Stimulated activated CD4-positive, alpha-beta T cell treated with anti-CD3 and anti-CD28 coated beads, Interleukin-12 subunit alpha, Interleukin-12 subunit beta, amount 100 ng/mL, for 24 hours (primary cell): ENCODE data around the gene UFD1.

Source experiments
- DNase-seq, 2 experiments: peaks; one replicate each; pipeline ENCODE4 v3.0.0-alpha.2; 2020; ENCODE audit warnings: low read depth in 2 of 2

UFD1 gene, protein sequence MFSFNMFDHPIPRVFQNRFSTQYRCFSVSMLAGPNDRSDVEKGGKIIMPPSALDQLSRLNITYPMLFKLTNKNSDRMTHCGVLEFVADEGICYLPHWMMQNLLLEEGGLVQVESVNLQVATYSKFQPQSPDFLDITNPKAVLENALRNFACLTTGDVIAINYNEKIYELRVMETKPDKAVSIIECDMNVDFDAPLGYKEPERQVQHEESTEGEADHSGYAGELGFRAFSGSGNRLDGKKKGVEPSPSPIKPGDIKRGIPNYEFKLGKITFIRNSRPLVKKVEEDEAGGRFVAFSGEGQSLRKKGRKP

DNA sequence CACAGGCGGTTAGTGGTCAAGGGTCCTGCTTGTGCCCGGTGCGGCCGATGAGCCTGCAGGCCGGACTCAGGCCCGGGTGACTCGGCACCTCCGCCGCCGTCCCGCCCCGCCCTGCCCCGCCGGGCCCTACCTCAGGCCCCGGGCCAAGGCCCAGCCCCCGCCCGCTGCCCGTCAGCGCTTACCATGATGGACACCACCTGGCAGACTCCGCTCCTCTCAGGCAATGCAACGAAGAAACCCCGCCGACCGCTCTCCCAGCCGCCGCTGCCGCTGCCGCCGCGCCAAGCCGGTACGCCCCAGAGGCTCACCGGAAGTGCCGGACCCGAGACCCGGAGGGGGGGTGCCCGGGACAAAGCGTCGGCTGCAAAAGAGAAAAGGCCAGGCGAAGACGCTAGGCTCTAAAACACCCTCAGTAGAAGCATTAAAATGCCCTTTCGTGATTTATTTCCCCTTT, at the start of gene UFD1:
Gene UFD1, minus strand, starts transcription at position 293 of the 454 bp plus-strand sequence. Its CDS starts 108 bp downstream, at position 185.
- DNase-seq: peak; percentile 63 to 73

DNA sequence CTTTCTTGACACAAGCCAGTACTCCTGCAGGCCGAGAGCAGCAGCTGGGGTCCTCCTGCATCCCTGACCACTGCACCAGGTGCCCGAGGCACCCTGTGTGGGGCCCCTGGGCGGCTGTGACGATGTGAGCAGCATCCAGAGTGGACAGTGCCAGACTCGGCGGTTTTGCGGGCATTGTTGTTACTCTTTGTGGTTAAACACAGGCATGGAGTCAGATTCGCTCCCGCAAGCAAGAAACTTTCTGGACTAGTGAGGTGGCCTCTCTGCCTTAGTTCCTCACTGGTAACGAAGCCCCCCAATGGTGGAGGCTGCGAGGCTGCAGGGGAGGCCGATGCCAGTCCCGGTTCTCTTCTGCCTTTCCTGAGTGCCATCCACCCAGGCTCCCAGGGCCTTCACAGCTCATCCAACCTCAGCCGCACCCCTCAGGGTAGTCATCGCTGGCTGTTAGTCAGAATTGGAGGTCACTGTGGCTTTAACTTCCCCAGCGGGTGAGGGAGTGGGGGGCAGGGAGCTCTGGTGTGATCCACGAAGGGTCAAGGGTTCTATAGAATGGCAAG, 48.9 kb upstream of the UFD1 start:
- no peak for DNase-seq

DNA sequence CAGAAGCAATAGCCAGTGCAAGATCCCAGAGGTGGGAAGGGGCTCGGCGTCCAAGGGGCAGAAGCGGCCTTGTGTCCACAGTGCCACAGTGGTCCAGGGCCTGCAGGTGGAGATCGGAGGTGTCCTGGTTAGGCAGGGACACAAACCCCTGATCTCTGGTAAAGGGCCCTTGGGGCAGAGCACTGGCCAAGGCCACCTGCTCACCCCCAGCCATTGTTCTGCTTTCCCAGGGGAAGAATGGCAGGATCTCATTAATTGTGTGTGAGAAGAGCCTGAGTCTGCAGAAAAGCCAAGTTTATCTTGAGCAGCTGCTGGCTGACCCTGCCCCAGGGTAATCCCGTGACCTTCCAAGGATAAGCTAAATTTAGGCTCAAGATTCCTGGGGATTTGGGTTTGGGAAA, 48.3 kb upstream of the UFD1 start:
- no peak for DNase-seq

DNA sequence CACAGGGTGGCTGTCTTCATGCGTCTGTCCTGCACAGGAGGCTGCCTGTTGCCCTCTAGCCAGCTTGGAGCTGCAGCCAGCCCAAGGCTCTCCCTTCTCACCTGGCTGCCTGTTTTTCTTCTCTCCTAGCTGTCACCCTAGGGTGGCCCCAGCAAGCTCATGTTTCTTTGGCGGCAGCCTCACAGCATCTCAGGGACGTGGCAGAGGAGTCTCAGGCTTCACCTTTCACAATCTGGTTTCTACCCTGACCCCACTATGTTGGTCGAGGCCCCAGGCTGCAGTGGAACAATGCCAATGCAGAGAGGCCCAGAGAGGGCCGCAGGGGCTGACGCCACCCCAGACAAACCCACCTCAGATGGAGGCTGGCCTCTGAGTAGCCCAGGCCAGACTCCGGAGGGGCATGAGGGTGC, 47.7 kb upstream of the UFD1 start:
- no peak for DNase-seq

DNA sequence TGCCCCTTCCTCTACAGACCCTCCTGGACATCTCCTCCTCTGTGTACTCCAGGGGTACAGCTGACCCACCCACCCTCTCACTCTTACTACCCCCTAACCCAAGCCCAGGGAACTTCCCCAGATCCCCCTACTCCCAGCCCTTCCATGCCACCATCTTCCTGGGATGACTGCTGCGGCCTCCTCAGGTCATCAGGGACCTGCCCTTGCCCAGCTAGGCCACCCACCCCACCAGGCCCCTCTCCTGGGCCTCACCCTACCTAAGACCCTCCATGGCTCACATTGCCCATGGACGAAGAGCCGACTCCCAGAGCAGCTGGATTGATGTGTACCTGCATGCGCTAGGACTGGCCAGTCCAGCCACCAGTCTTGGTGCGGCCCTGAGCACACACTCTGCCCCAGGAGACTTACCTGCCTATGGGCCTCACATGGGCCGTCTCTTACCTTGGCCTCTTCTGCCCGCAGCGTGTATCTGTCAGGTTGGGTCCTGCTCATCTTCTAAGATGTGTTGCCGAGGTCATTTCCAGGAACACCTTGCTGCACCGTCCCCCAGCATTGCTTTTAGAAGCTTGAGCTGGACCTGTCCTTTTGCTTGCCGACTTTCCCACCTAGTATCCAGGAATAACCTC, 47.2 kb upstream of the UFD1 start:
- DNase-seq: no peak

DNA sequence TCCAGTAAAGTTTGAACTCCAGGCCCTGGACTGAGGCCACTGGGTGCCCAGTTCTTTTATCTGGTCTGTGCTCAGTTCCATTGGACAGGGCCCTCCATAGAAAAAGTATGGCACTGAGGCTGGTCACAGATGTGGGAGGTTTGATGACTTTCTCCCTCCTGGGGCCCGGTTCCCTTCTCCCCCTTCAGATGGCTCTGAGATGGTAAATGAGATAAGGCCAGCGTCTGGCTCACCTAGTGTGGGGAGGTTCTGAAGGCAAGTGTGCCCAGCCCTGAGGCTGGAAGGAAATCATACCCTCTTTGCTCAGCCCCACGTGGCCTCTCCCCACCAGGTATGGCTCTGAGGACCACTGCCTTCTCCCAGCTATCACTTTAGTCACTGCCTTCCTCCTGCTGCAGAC, 46.7 kb upstream of the UFD1 start:
- DNase-seq: no peak

DNA sequence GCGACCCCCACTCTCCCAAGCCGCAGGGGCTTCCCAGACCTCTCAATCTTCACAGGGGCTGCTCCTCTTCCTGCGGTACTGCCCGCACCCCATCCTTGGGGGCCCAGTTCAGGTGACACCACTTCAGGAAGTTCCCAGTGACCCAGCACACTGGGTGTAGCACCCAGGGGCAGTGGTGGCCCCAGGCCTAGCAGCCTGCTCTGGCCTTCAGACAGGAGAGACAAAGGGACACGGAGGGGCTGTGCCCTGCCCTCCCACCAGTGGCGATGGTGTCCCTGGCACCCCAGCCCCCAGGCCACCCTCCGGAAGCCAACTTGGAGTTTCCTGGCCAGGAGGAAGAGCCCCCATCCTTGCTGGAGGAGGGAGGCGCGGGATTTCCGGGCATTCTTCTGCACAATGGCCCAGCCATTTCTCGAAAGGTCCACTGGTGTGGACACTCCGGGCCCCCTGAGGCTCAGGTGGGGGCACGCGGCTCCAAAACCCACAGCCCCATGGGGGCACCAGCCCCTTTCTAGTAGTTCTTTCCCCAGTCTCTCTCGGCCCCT, 46.2 kb upstream of the UFD1 start:
- DNase-seq: no peak

DNA sequence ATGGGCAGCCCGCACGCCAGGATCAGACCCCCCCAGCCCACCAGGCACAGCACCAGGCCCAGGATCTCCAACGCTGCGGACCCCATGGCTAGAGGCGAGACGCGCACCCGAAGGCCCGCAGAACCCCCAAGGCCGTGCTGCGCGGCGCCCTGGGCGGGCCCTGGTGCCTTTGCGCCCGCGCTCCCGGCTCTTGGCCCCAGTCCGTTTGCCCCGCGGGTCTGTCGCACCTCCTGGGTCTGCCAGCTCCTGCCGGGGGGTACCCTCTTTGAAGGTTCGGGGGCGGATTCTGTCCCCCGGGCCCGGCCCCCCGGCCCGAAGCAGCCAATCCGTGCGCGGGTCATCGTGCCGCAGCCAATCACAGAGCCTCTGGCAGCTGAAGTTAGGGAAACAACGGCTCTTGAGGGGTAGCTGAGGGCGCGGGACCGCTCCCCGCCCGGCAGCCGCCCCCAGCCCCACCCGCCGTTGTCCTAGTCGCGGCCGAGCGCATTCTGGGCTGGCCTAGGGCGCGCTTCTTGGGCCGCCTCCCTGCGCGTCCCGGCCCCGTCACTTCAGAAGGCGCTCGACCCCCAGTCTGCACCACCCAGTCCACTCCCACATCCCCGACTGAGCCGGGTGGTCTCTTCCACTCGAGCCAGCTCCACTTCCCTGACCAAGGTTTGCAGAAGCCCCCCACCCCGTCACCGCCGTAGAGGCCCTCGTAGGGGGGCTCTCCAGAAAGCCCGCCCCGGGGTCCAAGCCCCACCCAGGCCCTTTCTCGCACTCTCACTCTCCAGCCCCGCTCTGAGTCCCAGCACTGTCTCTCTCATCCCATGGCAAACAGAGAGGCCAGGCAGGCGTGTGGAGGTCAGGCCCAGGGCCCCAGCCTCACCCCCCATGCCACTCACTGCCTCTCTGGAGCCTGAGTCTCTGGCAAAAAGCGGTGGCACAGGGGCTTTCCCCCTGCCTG, 45.5 kb upstream of the UFD1 start, which contains the start of gene CLDN5:
Gene CLDN5, minus strand, starts transcription at position 241 of the 946 bp plus-strand sequence. Its CDS starts 155 bp downstream, at position 86.
- DNase-seq: peak in 1 of 2 experiments; percentile 21

DNA sequence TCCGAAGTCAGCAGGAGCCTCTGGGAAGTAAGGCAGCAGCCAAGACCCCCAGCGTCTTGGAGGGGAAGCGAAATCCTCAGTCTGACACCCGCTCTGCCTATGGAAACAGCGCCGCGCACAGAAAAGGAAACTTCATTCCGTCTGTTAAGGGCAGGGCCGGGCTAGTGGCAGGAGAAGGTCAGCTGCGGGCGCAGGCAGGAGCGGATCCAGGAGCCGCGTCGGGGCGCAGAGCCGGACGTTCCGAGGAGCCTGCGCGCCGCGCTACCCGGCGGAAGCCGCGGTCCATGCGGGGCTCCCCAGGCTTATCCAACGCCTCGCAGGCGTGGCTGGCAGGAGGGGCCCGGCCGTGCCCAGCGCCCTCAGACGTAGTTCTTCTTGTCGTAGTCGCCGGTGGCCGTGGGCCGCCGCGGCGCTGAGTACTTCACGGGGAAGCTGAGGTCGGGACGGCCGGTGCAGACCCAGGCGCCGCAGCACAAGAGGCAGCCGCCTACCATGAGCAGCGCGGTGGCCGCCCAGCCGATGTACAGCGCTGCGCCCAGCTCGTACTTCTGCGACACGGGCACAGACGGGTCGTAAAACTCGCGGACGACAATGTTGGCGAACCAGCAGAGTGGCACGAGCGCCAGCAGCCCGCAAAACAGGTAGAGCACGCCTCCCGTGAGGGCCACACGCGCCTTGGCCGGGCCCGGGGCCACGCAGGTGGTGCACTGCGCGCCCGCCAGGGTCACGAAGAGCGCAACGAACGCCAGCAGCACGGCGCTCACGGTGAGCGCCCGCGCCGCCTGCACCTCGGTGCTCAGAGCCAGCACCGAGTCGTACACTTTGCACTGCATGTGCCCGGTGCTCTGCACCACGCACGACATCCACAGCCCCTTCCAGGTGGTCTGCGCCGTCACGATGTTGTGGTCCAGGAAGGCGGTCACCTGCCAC, 44.5 kb upstream of the UFD1 start:
- no peak for DNase-seq

DNA sequence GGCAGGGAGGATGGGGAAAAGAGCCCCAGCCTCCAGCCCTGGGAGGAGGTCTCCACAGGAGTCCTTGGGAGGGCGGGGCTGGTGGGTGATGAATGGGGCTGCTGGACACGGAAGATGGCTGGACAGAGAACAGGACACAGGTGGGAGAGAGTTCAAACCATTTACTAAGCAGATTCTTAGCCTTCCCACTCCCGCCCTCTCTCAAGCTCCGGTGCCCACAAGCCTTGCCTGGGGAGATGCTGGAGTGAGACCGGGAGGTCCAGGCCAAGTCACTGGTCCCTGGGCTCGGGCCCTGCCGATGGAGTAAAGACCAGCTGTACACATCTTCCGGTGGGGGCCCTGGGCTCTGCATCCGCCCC, 43.9 kb upstream of the UFD1 start:
- no peak for DNase-seq

DNA sequence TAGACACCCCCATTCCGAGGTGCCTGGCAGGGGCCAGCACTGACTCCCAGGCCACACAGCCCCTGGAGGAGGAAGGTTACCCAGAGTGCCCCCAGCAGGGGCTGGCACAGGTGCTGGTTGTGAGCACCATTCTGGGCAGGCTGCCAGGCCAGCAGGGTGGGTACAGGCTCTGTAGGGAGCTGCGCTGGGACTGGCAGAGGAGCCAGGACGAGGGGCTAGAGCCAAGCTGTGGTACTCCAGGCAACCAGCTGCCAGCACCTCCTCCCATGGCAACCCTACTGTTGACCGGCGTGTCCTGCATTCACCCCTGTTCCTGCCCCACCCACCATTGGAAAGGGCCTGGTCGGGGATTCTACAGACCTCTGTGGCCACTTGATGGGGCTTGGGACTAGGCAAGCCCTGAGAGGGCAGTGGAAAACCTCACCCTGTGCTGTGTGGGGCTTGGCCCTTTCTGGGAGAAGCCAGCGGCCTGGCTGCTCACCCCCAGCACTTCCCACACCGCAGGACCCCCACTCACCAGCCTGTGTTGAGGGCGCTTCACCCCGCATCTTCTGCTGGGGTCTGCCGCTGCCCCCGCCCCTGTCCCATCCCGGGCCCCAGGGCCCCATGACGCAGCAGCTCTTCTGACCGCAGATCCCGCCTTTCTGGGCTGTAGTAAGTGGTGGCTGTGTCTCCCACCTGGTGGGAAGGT, 43.3 kb upstream of the UFD1 start:
- no peak for DNase-seq

DNA sequence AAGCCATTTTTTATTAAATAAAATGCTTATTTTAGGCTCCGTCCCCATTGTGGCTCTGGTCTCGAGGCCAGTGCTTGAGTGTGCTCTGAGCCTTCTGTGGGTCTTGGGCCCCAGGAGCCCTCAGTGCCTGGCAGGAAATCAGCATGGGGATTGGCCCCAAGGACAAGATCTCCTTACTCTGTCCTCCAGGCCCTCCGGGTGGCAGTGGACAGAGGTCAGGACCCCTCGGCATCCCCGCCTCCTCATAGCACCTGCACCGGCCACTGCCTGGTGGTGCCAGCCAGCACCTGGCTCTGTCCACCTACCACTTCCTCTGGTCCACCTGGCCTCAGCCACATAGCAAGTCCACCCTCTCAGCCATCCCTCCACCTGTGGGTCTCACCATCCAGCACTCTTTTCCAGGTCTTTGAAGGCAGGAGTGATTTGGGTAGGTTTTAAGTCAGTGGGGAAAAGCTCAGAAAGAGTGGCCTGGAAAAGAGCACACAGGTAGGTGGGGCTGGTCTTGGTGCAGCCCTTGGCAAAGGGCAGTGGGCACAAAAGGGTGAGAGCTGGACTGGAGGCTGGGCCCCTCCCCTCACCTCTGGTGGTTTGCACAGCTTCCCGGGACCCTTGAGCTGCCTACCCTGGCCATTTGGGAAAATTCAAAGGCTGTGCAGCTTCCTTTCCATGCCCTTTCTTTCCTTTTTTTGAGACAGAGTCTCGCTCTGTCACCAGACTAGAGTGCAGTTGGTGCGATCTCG, 41.7 kb upstream of the UFD1 start:
- no peak for DNase-seq

DNA sequence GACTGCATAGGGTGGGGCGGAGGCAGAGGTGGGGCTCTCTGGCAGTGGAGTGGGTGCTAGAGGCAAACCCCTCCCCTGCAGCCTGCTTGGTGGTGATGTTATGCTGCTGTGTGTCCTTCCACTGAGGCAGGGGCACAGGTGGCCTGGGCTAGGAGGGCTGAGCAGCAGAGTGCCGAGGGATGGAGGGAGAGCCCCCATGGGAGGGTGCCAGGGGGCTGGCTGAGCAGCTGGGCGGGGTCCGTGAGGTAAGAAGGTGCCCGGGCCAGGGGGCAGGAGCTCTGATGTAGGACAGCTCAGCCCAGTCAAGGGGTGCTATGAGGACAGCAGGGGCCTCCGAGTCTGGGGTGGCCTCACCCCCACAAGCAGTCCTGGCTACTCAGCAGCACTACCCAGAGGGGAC, 41.0 kb upstream of the UFD1 start:
- no peak for DNase-seq

DNA sequence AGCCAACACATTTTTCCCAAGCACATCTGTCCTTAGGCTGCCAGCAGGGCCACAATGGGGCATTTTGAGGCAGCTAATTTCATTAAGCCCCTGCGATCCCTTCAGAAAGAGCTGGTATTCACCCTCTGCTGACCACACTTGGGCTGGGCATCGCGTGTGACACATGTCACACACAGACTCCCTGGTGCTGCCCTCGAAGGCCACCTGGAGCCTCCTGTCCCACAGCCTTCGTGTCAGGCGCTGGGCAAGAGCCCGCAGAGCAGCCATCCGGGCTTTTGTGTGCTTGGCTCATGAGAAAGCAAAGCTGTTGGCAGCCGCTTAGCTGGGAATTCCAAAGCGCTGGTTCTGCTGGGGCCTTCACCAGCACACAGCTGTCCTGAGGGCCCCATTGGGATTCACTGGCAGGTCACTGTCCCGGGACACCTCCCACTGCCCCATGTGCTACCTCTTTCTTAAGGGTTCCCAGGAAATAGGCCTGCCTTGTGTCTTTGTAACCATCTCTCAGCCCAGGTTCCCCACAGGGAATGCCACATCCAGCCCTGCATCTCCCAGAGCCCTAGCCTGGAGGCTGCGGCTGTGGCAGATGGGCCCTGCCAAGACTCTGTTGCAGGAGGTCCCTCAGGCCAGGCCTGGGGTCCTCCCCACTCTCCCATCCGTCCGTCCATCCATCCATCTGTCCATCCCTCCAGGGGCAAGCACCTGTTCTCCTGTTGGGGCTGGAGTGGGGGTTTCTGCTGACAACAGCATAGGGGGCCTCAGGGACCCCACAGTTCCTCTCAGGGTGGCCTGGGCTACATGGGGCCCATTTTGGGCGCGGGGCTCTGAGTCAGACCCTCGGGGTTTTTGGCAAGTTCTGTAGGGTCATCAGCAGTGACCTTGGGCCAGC, 40.3 kb upstream of the UFD1 start:
- no peak for DNase-seq

DNA sequence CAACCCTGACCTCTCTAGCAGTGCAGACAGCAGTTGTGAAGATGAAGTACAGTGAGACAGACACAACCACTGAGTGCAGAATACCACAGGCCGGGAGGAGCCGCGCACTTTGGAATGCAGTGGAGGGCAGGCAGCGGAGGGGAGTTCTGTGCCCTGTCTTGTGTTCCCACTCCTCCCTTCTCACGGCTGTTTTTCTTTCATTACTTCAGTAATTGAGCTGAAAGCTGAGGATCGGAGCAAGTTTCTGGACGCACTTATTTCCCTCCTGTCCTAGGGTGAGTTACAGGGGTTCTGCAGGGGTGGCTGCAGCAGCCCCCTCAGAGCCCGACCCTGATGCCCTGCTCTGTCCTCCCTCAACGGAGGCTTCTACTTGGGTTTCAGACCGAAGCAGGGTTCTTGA, 39.6 kb upstream of the UFD1 start:
- no peak for DNase-seq

DNA sequence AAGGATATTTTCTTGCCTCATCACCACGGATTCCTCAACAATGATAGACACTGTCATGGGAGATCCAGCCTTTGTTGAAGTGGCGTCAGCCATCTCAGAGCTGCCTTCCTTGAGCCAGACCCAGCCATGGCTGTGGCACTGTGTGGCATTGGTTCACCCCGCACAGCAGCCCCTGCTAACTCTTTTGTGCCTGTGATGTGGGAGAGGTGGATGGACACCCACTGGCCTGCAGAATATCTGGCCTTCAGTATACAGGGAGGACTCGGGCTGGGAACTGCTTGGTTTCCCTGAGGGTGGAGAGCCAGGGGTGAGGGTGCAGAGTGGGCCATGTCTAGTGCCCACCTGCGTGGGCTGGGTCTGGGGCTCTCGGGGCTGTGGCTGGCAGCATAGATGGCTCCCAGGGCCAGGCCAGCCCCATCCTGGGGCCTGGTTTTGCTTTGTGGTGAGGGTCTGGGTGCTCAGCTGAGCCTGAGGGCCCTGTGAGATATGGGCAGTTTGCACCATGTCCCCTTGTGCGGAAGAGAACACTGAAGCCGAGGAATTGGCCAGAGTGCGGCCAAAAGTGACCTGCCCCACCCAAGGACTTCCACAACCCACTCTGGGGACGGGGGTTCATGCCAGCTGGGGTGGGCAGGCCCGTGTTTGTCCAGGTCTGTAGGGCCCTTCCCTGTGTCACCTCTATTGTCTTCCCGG, 39.1 kb upstream of the UFD1 start:
- no peak for DNase-seq

DNA sequence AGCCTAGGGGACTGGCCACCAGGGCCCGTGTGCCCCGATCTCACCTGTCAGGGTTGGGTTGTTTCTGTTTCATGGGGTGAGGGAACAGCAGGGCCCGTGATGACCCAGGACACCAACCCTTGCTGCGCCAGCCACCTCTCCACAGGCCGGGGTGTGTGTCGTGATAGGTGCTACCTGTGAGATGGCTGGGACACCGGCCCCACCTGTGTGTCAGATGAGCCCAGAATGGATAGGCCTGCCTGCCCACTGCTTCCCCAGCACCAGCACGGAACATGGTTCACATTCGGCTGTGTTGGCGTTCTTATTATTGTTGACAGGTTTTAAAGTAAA, 38.1 kb upstream of the UFD1 start:
- no peak for DNase-seq
